Measurements from ENCODE around the gene SERPINB7. TPM values are rescaled to one million over a fixed set of nuclear protein-coding genes. Genes with fewer than 3 reads are reported as not detected.
A peak's percentile ranks its signal among the peaks of the same experiment; 100 is the strongest.

The SERPINB7 gene
- total RNA-seq, 2 experiments from 2014 or later = not detected

DNA sequence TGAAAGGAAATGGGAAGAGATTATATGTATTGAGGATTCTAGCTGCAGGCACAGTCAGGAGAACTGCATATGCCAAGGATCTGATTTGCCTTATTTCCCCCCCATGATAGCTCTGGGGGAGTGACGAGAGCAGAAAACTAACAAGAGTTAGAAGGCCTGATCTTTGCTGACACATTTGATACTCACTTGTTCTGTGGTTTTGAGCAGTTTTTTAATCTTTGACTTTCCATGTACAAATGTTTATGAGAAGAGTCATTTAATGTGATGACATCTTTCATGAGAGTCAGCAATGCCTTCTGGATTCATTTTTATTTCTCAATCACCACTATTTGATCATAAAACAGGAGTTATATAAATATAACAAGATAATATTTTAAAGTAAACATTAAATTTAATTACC, 12.7 kb upstream of the SERPINB7 start:
- POLR2A ChIA-PET = no interaction called here
- Mint-ChIP-seq H3K27me3 (peaks cover 2% of the 10 kb centered on the region), H3K9me3 (peaks cover 9% of the 10 kb centered on the region)

DNA sequence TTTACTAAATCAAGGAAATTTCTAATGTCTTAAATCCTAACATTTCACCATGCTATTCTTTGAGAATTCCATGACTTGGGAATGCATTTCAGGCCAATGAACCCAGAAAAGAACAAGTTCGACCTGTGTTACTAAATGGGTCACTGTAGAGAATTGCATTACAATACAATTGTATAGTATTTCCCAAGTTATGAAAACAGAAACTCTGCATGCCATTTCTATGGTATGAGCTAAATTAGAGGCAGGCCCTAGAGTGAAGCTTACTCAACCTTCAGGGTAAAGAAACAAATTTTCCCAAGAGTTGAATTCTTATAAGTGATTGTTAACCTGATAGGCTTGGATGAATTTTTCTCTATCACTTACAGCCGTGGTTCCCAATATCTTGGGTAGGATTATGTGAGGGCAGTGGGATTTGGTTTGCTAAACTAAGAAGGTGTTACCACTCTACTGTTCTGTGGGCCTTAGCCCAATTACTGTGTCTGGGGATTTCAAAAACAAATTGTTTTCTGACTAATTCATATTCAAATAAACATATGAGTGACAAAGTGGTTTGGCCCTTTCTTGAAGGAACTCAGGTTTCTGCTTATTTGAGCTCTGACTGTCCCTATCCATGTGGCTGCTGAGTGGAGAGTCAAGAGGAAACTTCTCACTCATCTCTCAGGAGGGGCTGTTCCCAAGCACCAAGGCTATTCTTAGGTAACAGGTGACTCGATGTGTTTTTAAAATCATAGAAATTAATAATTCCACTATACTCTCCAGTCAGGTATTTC, 11.2 kb upstream of the SERPINB7 start:
- no peak for DNase-seq
- ChIA-PET POLR2A (no interaction called here), CTCF (no interaction called here)
- H3K27ac Mint-ChIP-seq = no peak overlapping the region
- H3K4me1 Mint-ChIP-seq = no peaks in the 10 kb centered on the region
- peaks cover 2% of the 10 kb centered on the region for H3K27me3 Mint-ChIP-seq
- no peak overlapping the region for H3K4me3 Mint-ChIP-seq
- no peaks in the 10 kb centered on the region for H3K36me3 Mint-ChIP-seq (ENCODE audit: low read depth)
- peaks cover 9% of the 10 kb centered on the region for H3K9me3 Mint-ChIP-seq

More for the DNA sequence above, 12.7 kb upstream of the SERPINB7 start:
- Mint-ChIP-seq H3K27ac (no peak overlapping the region), H3K36me3 (ENCODE audit: low read depth) (no peaks in the 10 kb centered on the region), H3K4me1 (no peaks in the 10 kb centered on the region), H3K4me3 (no peak overlapping the region)
- DNase-seq = no peak
- CTCF ChIA-PET = no interaction called here

DNA sequence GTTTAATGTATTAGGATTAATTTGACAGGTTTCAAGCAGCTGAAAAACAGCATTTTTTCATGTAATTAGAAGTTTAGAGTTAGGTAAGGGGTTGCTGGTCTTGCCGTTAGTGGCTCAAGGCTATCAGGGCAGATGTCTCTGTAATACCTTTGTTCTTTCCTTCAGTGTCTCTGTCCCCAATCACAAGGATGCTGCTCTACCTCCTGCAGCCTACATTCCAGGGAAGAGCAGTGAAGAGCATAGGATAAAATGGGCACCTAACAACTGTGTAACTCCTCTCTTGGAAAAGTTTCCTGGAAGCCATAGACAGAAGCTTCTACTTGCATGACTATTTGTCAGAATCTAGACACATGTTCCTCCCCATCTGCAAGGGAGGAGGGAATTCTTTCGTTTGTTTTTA, 9.4 kb upstream of the SERPINB7 start:
- DNase-seq = no peak
- no peak overlapping the region for H3K4me3 Mint-ChIP-seq
- no peak overlapping the region for H3K27ac Mint-ChIP-seq
- H3K36me3 Mint-ChIP-seq (ENCODE audit: low read depth) = no peaks in the 10 kb centered on the region
- POLR2A ChIA-PET = no interaction called here
- no peaks in the 10 kb centered on the region for H3K4me1 Mint-ChIP-seq
- H3K27me3 Mint-ChIP-seq = peaks cover 7% of the 10 kb centered on the region
- CTCF ChIA-PET = no interaction called here
- H3K9me3 Mint-ChIP-seq = no peaks in the 10 kb centered on the region

DNA sequence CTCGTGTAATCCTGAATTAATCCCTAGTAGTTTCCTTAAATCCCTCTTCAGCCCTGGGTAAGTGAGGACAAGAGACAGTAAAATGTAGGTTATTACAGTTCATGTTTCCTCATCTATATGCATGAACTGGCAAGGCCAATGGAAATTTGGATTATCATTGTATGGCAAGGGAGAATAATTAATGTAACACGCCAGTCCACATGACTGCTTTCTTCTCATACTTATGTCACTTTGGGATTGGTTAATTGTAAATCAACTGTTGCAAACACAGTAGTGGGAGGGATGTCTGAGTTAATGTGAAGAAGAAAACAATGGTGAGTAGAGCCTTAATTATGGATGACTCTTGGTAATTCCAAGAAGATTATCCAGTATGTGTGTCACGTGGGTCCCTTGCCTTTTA, 1.7 kb upstream of the SERPINB7 start:
- POLR2A ChIA-PET = no interaction called here
- Mint-ChIP-seq H3K9me3 (no peaks in the 10 kb centered on the region), H3K4me1 (no peaks in the 10 kb centered on the region), H3K27ac (no peak overlapping the region), H3K4me3 (no peak overlapping the region), H3K27me3 (peaks cover 10% of the 10 kb centered on the region), H3K36me3 (ENCODE audit: low read depth) (no peaks in the 10 kb centered on the region)
- DNase-seq = no peak
- CTCF ChIA-PET = no interaction called here

DNA sequence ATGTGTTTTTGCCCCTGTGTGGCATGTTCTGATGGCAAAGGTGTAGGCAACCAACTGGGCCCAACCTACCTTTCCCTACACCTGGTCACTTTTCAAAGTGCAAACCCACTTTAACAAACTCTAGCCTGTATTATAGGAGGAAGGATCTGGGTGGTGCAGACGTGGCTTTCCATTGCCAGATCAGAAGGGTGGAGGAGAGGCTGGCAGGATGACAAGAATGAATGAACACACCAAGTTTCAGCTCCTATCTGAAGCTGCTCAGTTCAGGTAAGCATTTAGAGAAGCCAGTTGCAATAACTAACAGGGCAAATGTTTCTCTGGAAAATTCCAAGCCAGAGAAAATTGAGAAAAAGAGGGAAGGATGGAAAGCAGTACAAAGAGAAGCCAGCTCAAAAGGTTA, 707 bp upstream of the SERPINB7 start:
- H3K36me3 Mint-ChIP-seq (ENCODE audit: low read depth) = no peaks in the 10 kb centered on the region
- ChIA-PET CTCF (no interaction called here), POLR2A (no interaction called here)
- H3K9me3 Mint-ChIP-seq = no peaks in the 10 kb centered on the region
- H3K4me1 Mint-ChIP-seq = no peaks in the 10 kb centered on the region
- H3K4me3 Mint-ChIP-seq = no peak overlapping the region
- H3K27me3 Mint-ChIP-seq = peaks cover 10% of the 10 kb centered on the region
- H3K27ac Mint-ChIP-seq = no peak overlapping the region
- DNase-seq = no peak

DNA sequence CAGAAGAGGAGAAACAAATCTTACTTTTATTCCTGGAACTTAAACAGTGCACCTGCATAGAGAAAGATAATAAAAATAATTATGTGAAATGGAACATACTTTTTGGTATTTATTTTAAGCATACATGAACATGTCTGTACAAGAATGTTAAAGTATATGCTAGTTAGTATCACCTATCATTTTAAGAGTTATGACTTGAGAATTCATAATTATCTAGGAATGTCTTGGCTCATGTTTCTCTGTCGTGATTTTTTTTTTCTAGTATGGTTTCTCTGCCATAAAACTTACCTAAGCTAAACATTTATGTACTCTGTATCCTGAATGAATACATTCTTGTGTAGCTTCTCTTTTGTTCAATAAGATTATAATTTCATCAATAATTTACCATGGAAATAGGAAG, 4.2 kb downstream of the SERPINB7 start:
- ChIA-PET POLR2A (no interaction called here), CTCF (no interaction called here)
- Mint-ChIP-seq H3K4me3 (no peak overlapping the region), H3K9me3 (no peaks in the 10 kb centered on the region), H3K27ac (no peak overlapping the region), H3K36me3 (ENCODE audit: low read depth) (no peaks in the 10 kb centered on the region), H3K4me1 (no peaks in the 10 kb centered on the region), H3K27me3 (peaks cover 4% of the 10 kb centered on the region)
- DNase-seq = no peak

DNA sequence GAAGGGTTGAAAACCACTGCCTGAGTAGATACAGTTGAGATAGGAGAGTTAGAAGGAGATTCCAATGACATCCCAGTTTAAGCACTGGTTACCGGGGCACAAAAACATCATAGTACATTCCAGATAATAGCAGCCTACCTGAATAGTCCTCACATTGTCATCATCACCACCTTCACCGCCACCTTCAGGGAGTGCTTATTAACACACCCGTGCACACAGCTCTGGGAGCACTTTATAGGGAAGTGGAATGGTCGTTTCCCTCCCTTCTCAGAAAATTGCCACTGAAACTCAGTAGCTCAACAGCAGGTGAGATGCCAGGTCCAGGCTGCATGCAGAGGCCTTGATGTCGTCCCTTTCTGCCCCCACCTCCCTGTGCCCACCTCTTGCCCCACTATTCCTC, 8.2 kb downstream of the SERPINB7 start:
- peaks cover 2% of the 10 kb centered on the region for H3K4me1 Mint-ChIP-seq
- peaks cover 4% of the 10 kb centered on the region for H3K27me3 Mint-ChIP-seq
- no peak for DNase-seq
- H3K27ac Mint-ChIP-seq = no peak overlapping the region
- ChIA-PET CTCF (no interaction called here), POLR2A (no interaction called here)
- H3K9me3 Mint-ChIP-seq = no peaks in the 10 kb centered on the region
- no peak overlapping the region for H3K4me3 Mint-ChIP-seq
- no peaks in the 10 kb centered on the region for H3K36me3 Mint-ChIP-seq (ENCODE audit: low read depth)

DNA sequence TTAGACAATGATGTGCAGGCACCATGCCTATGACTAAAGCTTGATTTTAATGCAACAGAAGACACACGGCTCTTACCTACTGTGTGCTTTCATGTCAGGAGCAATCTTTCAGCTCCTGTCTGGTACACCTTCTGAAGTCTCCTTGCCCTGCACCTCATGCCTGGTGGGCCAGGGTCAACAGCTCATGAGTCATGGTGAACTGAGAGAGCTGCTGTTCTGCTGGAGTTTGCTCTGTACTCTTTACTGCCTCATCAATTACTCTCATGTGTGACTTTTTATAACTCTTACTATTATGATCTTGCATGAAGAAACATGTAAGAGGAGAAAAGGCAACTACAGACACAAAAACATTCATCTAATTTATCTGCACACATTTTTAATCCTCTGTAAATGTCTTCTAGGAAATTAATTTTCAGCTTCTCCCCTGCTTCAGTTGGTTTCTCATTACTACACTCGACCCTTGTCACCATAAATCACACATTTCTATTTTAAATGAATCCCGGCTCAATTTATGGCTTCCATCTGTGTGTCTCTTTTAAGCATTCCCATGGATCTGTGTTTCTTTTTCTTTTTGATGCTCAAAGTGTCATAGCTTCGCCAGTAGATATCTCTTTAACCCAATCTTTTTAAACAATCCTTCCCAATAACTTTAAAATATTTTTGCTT, 9.7 kb downstream of the SERPINB7 start:
- H3K27me3 Mint-ChIP-seq = peaks cover 2% of the 10 kb centered on the region
- no peak overlapping the region for H3K4me3 Mint-ChIP-seq
- H3K9me3 Mint-ChIP-seq = peaks cover 2% of the 10 kb centered on the region
- H3K36me3 Mint-ChIP-seq (ENCODE audit: low read depth) = no peaks in the 10 kb centered on the region
- no peak overlapping the region for H3K27ac Mint-ChIP-seq
- DNase-seq = no peak
- ChIA-PET CTCF (no interaction called here), POLR2A (no interaction called here)
- peaks cover 3% of the 10 kb centered on the region for H3K4me1 Mint-ChIP-seq

DNA sequence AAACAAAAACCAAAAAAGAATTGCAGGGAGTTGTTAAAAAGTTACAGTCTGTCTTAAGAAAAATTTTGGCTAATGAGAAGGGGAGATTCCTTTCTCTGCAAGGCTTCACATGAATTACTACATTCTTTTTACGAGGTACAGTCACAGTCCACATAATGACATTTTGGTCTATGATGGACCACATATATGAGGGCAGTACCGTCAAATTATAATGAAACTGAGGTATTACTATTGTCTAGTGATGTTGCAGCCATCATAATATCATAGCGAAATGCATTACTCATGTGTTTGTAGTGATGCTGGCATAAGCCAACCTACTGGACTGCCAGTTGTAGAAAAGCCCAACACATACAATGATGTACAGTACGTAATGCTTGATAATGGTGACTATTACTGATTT, 12.5 kb downstream of the SERPINB7 start:
- POLR2A ChIA-PET = no interaction called here
- H3K4me1 Mint-ChIP-seq = peaks cover 3% of the 10 kb centered on the region
- H3K9me3 Mint-ChIP-seq = peaks cover 2% of the 10 kb centered on the region
- no peak overlapping the region for H3K27ac Mint-ChIP-seq
- H3K27me3 Mint-ChIP-seq = no peaks in the 10 kb centered on the region
- H3K4me3 Mint-ChIP-seq = no peak overlapping the region
- DNase-seq = no peak
- CTCF ChIA-PET = no interaction called here
- H3K36me3 Mint-ChIP-seq (ENCODE audit: low read depth) = no peaks in the 10 kb centered on the region

DNA sequence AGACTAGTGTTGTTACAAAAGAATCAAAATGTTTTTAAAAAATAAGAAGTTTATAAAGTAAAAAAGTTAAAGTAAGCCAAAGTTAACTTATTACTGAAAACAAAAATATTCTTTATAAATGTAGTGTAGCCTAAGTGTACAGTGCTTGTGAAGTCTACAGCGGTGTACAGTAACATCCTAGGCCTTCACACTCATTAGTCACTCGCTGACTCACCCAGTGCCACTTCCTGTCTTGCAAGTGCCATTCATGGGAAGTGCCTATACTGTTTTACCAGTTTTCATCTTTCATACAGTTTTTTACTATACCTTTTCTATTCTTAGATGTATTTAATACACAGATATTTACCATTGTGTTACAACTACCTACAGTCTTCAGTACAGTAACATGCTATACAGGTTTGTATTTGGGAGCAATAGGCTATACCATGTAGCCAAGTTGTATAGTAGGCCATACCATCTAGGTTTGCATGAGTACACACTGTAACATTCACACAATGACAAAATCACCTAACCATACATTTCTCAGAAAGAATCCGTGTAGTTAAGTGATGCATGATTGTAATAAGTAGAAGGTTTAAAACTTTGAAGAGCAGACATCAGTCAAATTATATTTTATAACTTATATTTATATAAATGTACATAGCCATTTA, 13.4 kb downstream of the SERPINB7 start:
- H3K27me3 Mint-ChIP-seq = no peaks in the 10 kb centered on the region
- CTCF ChIA-PET = no interaction called here
- H3K4me1 Mint-ChIP-seq = peaks cover 3% of the 10 kb centered on the region
- peak; percentile 33 for DNase-seq
- no peaks in the 10 kb centered on the region for H3K36me3 Mint-ChIP-seq (ENCODE audit: low read depth)
- H3K4me3 Mint-ChIP-seq = no peak overlapping the region
- POLR2A ChIA-PET = no interaction called here
- peaks cover 2% of the 10 kb centered on the region for H3K9me3 Mint-ChIP-seq
- H3K27ac Mint-ChIP-seq = no peak overlapping the region

DNA sequence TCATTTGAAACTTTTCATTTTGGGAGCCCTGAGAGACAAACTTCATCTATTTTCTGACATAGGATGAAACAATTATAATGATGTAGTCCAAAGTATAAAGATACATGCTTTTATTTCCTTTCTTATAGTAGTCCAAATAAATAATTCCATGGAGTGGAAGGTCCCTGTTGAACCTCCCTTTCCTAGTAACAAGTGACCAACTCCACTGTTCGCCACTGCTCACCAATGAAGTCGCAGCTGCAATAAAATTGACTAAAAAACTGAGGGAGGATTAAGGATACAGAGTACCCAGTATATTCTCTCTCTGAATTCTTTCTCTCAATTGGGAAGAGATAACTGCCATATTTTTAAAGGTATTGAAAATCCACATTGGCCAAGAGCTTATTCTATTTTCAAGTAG, 14.1 kb downstream of the SERPINB7 start:
- ChIA-PET POLR2A (no interaction called here), CTCF (no interaction called here)
- no peaks in the 10 kb centered on the region for H3K27me3 Mint-ChIP-seq
- no peaks in the 10 kb centered on the region for H3K36me3 Mint-ChIP-seq (ENCODE audit: low read depth)
- no peak overlapping the region for H3K27ac Mint-ChIP-seq
- peaks cover 3% of the 10 kb centered on the region for H3K4me1 Mint-ChIP-seq
- H3K4me3 Mint-ChIP-seq = no peak overlapping the region
- H3K9me3 Mint-ChIP-seq = peaks cover 2% of the 10 kb centered on the region
- DNase-seq = no peak

DNA sequence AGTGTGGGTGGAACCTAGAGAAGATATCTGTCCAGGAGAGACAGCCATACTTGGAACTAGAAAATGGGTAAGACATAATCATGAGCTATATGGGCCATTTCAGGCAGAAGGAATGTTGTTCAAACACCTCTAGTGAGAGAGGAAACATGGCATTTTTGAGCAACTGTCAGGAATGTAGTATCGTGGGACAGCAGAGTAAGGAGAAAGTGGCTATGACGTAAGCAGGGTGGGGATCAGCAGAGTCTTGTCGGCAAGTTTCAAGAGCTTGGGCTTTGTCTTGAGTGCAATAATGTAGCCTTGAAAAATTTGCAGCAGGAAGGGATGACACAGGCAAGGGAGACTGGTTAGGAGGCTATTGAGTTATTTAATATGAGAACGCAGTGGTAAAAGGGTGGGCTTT, 20.4 kb downstream of the SERPINB7 start:
- Mint-ChIP-seq H3K9me3 (no peaks in the 10 kb centered on the region), H3K27me3 (no peaks in the 10 kb centered on the region), H3K4me3 (no peak overlapping the region), H3K4me1 (no peaks in the 10 kb centered on the region), H3K36me3 (ENCODE audit: low read depth) (no peaks in the 10 kb centered on the region), H3K27ac (no peak overlapping the region)
- POLR2A ChIA-PET = no interaction called here
- CTCF ChIA-PET = interaction anchor here (0.6 to 1.1 kb wide), 2 partner anchors 83 to 239 kb away, joined by 3 read pairs; no protein-coding TSS in a partner anchor
- no peak for DNase-seq

DNA sequence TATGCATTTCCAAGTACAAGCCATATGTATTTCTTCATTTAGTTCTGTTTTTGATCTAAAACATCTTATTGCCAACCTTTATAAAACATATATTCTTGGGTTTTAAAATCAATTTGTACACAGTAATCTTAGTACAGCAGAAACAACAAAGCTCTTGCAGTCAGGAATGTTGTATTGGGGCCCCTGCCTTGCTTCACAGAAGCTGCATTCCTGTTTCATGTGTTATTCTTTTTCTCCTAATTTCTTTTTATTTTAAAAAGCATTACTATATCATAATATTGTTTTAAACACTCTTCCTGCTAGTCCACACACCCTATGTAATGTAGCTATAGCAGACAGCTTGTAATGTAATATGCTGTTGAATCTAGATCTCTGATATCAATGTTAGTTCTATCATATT, 24.0 kb downstream of the SERPINB7 start:
- Mint-ChIP-seq H3K27me3 (no peaks in the 10 kb centered on the region), H3K36me3 (ENCODE audit: low read depth) (no peaks in the 10 kb centered on the region), H3K9me3 (no peaks in the 10 kb centered on the region), H3K27ac (no peak overlapping the region), H3K4me3 (no peak overlapping the region), H3K4me1 (no peaks in the 10 kb centered on the region)
- ChIA-PET CTCF (no interaction called here), POLR2A (no interaction called here)
- no peak for DNase-seq

DNA sequence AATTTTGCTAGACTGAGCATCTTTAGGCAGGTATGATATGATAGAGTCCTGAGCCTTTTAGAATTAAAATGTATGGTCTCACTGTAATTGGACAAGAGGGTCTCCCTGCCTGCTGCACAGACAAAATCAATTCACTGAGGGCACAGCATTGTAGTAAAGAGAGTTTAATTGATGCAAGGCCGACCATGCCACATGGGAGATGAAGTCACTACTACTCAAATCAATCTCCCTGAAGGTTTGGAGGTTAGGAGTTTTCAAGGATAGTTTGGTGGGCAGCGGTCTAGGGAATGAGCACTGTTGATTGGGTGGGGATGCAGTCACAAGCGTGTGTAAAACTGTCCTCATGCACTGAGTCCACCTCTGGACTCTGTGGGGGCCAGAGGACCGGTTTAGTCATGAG, 26.1 kb downstream of the SERPINB7 start:
- no peak overlapping the region for H3K4me3 Mint-ChIP-seq
- no peaks in the 10 kb centered on the region for H3K36me3 Mint-ChIP-seq (ENCODE audit: low read depth)
- H3K4me1 Mint-ChIP-seq = no peaks in the 10 kb centered on the region
- H3K27me3 Mint-ChIP-seq = no peaks in the 10 kb centered on the region
- H3K9me3 Mint-ChIP-seq = no peaks in the 10 kb centered on the region
- CTCF ChIA-PET = no interaction called here
- POLR2A ChIA-PET = no interaction called here
- H3K27ac Mint-ChIP-seq = no peak overlapping the region
- no peak for DNase-seq

All from activated CD4-positive, alpha-beta T cell treated with anti-CD3 and anti-CD28 coated beads, Interleukin-2, amount 10 ng/mL, durations not matched to agents 7 days and 5 days (primary cell).